ENCODE data around the gene CCL21. TPM values are rescaled to one million over a fixed set of nuclear protein-coding genes. Genes with fewer than 3 reads are reported as not detected.

CCL21 gene
- total and polyA plus RNA-seq, 2 of the 13 experiments (the other 11 are each of a cell fraction or from before 2014, with no cell fraction given), result not detected

GRCh38 chr9:34737677-34738260 is 27.8 kb upstream of the CCL21 start:
- H3K27me3 ChIP-seq (ENCODE audit: control insufficient read depth in 1 of 2, insufficient read depth in 2 of 2, low read length in 2 of 2), result no peaks in the 10 kb centered on the region
- no peaks in the 10 kb centered on the region for H3K36me3 ChIP-seq (replicated peaks in 1 of 2; ENCODE audit: control insufficient read depth in 1 of 2, insufficient read depth in 2 of 2, low read length in 2 of 2)
- WGBS (ENCODE audit: low lambda C conversion rate), result 49% methylated on average over 6 of the region's 6 CpGs
- no peak for DNase-seq (ENCODE audit: low spot score)
- ATAC-seq, result no peak
- H3K79me2 ChIP-seq (ENCODE audit: insufficient read depth, low read length), result no peaks in the 10 kb centered on the region
- no peak overlapping the region for H3K4me2 ChIP-seq (ENCODE audit: low read depth, low read length)
- no TSS peak for BruUV-seq (replicated peaks)
- no peak overlapping the region for H3K4me3 ChIP-seq (replicated peaks in 1 of 3; ENCODE audit: insufficient read depth in 1 of 3, low read depth in 2 of 3, low read length in 3 of 3)
- no peak overlapping the region for H2AFZ ChIP-seq (ENCODE audit: low read length)
- H3K27ac ChIP-seq (ENCODE audit: extremely low read length, insufficient read depth, low read length), result no peak overlapping the region
- no peak overlapping the region for H3K9ac ChIP-seq (ENCODE audit: insufficient read depth, low read depth, low read length)
- POLR2A ChIA-PET, result no interaction called here
- H4K20me1 ChIP-seq (ENCODE audit: insufficient read depth, low read length), result no peaks in the 10 kb centered on the region
- no peak for FAIRE-seq
- in situ Hi-C loops (cut with HindIII; ENCODE audit: extremely low pct_ligation_motif_present, low pct_unique_long_range_greater_than_20kb), result no loop called here
- CTCF ChIA-PET (ENCODE audit: low intra/inter-chr PET ratio, low total read pairs), result no interaction called here
- intact Hi-C loops (cut with micrococcal nuclease; ENCODE audit: unreplicated experiment), result no loop called here
- TF ChIP-seq ZNF280B (CRISPR knock-in tag; IDR thresholded peaks at IDR 0.05; ENCODE audit: borderline replicate concordance), result no peak
- TF ChIP-seq ADNP (CRISPR knock-in tag; IDR thresholded peaks at IDR 0.05), result no peak
- no peak for TF ChIP-seq AHR (CRISPR knock-in tag; IDR thresholded peaks at IDR 0.05)
- no peak for TF ChIP-seq ZFYVE20 (CRISPR knock-in tag; IDR thresholded peaks at IDR 0.05; ENCODE audit: borderline replicate concordance, low read depth)
- H3K4me1 ChIP-seq (ENCODE audit: insufficient read depth, low read length), result no peaks in the 10 kb centered on the region; the same call in 1 of the 2 replicates
- no peaks in the 10 kb centered on the region for H3K9me3 ChIP-seq (ENCODE audit: low read length)

GRCh38 chr9:34734720-34735119 is 24.8 kb upstream of the CCL21 start:
- no TSS peak for BruUV-seq (replicated peaks)
- no peak for TF ChIP-seq RFX3 (CRISPR knock-in tag; IDR thresholded peaks at IDR 0.05)
- TF ChIP-seq ZNF251 (CRISPR knock-in tag; IDR thresholded peaks at IDR 0.05), result no peak
- TF ChIP-seq ZBTB1 (CRISPR knock-in tag; IDR thresholded peaks at IDR 0.05; ENCODE audit: borderline replicate concordance), result no peak
- no peak for TF ChIP-seq BRCA1 (CRISPR knock-in tag; IDR thresholded peaks at IDR 0.05)
- no peak for TF ChIP-seq NFIB (CRISPR knock-in tag; IDR thresholded peaks at IDR 0.05; ENCODE audit: borderline replicate concordance)
- TF ChIP-seq GZF1 (CRISPR knock-in tag; IDR thresholded peaks at IDR 0.05), result no peak
- no peak for TF ChIP-seq WIZ (CRISPR knock-in tag; IDR thresholded peaks at IDR 0.05)
- TF ChIP-seq ELK4 (CRISPR knock-in tag; IDR thresholded peaks at IDR 0.05; ENCODE audit: borderline replicate concordance), result no peak
- no peak for TF ChIP-seq RBM39 (IDR thresholded peaks at IDR 0.05; ENCODE audit: low read depth, low read length, poor library complexity, severe bottlenecking)
- TF ChIP-seq CENPBD1 (CRISPR knock-in tag; IDR thresholded peaks at IDR 0.05; ENCODE audit: borderline replicate concordance, low read depth), result no peak
- no peak for TF ChIP-seq IKZF1 (IDR thresholded peaks at IDR 0.05)
- TF ChIP-seq SPEN (CRISPR knock-in tag; IDR thresholded peaks at IDR 0.05; ENCODE audit: low read depth), result no peak
- TF ChIP-seq MAX (IDR thresholded peaks at IDR 0.05), result no peak

More at GRCh38 chr9:34734720-34735119, 24.8 kb upstream of the CCL21 start:
- no peaks in the 10 kb centered on the region for H3K36me3 ChIP-seq (replicated peaks in 1 of 2; ENCODE audit: control insufficient read depth in 1 of 2, insufficient read depth in 2 of 2, low read length in 2 of 2)
- no peak overlapping the region for H3K4me3 ChIP-seq (replicated peaks in 1 of 3; ENCODE audit: insufficient read depth in 1 of 3, low read depth in 2 of 3, low read length in 3 of 3)
- DNase-seq (ENCODE audit: low spot score), result no peak
- no peak overlapping the region for H3K9ac ChIP-seq (ENCODE audit: insufficient read depth, low read depth, low read length)
- intact Hi-C loops (cut with micrococcal nuclease; ENCODE audit: unreplicated experiment), result no loop called here
- H3K9me3 ChIP-seq (ENCODE audit: low read length), result no peaks in the 10 kb centered on the region
- H3K4me1 ChIP-seq (ENCODE audit: insufficient read depth, low read length), result no peaks in the 10 kb centered on the region
- ATAC-seq, result no peak
- no peaks in the 10 kb centered on the region for H3K79me2 ChIP-seq (ENCODE audit: insufficient read depth, low read length)
- in situ Hi-C loops (cut with HindIII; ENCODE audit: extremely low pct_ligation_motif_present, low pct_unique_long_range_greater_than_20kb), result no loop called here
- CTCF ChIA-PET (ENCODE audit: low intra/inter-chr PET ratio, low total read pairs), result no interaction called here
- POLR2A ChIA-PET, result no interaction called here
- H4K20me1 ChIP-seq (ENCODE audit: insufficient read depth, low read length), result no peaks in the 10 kb centered on the region
- H3K4me2 ChIP-seq (ENCODE audit: low read depth, low read length), result no peak overlapping the region
- no peak overlapping the region for H3K27ac ChIP-seq (ENCODE audit: extremely low read length, insufficient read depth, low read length)
- no peak overlapping the region for H2AFZ ChIP-seq (ENCODE audit: low read length)
- FAIRE-seq, result no peak
- H3K27me3 ChIP-seq (ENCODE audit: control insufficient read depth in 1 of 2, insufficient read depth in 2 of 2, low read length in 2 of 2), result no peaks in the 10 kb centered on the region
